Activated T-helper 1 cell treated with anti-CD3 and anti-CD28 coated beads, Interleukin-12 subunit alpha, Interleukin-12 subunit beta, Interleukin-2, Interleukin-4 antibody, amounts not matched to agents 30 ng/mL and 10 ng/mL and 1 ng/mL, durations not matched to agents 14 hours and 24 hours and 36 hours (primary cell): ENCODE data around the gene EID1. TPM values are rescaled to one million over a fixed set of nuclear protein-coding genes. Genes with fewer than 3 reads are reported as not detected.
A peak's percentile ranks its signal among the peaks of the same experiment; 100 is the strongest.

Experiments
- DNase-seq: peaks from one replicate; pipeline ENCODE4 v3.0.0; 2021; ENCODE audit warnings: low spot score
- H3K27ac Mint-ChIP-seq: one replicate; pipeline ENCODE4 v1.8.0; 2021; ENCODE audit warnings: mild to moderate bottlenecking, mixed read lengths
- H3K27me3 Mint-ChIP-seq: one replicate; pipeline ENCODE4 v1.8.0; 2022; ENCODE audit warnings: mild to moderate bottlenecking, moderate library complexity, mixed read lengths; ENCODE audit not compliant: insufficient read depth
- H3K36me3 Mint-ChIP-seq: one replicate; pipeline ENCODE4 v1.8.0; 2021; ENCODE audit warnings: low read depth, mixed read lengths
- H3K4me1 Mint-ChIP-seq: one replicate; pipeline ENCODE4 v1.8.0; 2021; ENCODE audit warnings: low read depth, mixed read lengths
- H3K4me3 Mint-ChIP-seq: one replicate; pipeline ENCODE4 v1.8.0; 2021; ENCODE audit warnings: mild to moderate bottlenecking, moderate library complexity, mixed read lengths
- H3K9me3 Mint-ChIP-seq: one replicate; pipeline ENCODE4 v1.8.0; 2021; ENCODE audit warnings: mixed read lengths
- intact Hi-C: fragments of 100-400 bp; cut with micrococcal nuclease; formaldehyde crosslinking; loops from one replicate; pipeline ENCODE4 v1.15.1; 2024
- total RNA-seq: library from RNA; stranded (reverse); gene quantifications from 2 replicates; pipeline ENCODE4 v1.2.3, GENCODE V29; 2022

The EID1 gene
- total RNA-seq, 1 donor from 2014 or later = 183 TPM

DNA sequence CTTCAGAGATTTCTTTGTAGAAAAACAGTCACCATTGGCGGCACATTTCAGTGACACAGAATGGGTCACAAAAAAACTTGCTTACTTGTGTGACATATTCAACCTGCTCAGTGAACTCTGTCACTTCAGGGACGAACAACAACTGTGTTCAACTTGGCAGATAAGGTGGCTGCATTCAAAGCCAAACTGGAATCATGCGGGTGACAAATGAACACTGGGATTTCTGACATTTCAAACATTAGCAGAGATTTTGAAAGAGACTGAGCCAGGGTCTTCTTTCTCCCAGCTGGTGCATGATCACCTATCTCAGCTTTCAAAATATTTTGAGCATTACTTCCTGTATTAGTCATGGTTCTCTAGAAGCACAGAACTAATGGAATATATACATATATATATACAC lies 1.9 kb upstream of the EID1 start:
- Mint-ChIP-seq H3K36me3 (peaks cover 39% of the 10 kb centered on the region), H3K4me1 (peaks cover 56% of the 10 kb centered on the region), H3K27me3 (no peaks in the 10 kb centered on the region), H3K9me3 (no peaks in the 10 kb centered on the region), H3K27ac (no peak overlapping the region), H3K4me3 (no peak overlapping the region)
- intact Hi-C loops = loop anchor here (2.0 to 5.0 kb wide), 3 partner anchors 544 to 1259 kb away; partner anchors contain the start of genes DTWD1, DUT and FAM227B
- DNase-seq = no peak

DNA sequence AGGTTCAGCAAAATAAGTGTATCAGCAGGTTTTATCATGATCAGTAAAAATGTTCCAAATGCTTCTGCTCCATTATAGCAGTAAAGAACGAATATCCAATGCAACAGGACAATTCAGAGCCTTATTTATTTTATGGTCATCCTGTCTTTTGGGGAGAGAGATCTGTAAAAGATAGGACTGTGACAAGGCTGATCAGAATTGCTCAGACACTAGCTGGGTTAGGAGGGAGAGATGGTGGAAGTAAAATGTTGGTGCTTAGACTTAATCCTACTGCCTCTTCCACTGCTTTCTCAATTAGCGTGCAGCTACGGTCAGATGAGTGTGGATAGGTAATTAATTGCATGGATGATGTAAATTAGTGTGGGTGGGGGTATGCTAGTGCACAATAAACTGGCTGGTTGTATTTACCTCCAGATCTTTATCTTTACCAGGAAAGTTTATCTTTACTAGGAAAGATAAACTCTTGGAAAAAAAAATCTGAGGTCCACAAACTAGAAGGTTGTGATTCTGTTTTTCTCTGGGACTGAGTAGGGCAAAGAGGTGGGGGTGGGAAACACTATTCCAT lies 2.2 kb downstream of the EID1 start:
- Mint-ChIP-seq H3K36me3 (peaks cover 55% of the 10 kb centered on the region), H3K4me1 (peaks cover 63% of the 10 kb centered on the region), H3K27me3 (no peaks in the 10 kb centered on the region), H3K9me3 (no peaks in the 10 kb centered on the region), H3K27ac (peak overlapping the region; percentile 68), H3K4me3 (peak overlapping the region; percentile 99)
- intact Hi-C loops = no loop called here
- DNase-seq = no peak

DNA sequence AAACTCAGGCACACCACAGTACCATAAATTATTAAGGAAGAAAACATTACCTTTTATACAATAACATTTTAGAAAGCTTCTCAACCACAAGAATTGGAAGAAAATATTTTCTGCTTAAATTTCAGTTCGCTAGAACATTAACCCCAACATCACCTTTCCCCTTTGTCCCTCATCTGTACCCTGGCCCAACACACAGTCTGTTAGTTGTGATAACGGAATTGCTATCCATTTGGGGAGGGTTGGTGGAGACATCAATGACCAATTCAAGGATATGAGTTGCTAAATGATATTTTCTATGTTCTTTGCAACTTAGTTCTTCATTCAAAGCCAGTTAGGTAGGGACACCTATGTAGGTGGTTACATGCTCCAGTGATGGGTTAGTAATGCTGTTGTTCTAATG lies 5.8 kb downstream of the EID1 start:
- DNase-seq = no peak
- H3K27me3 Mint-ChIP-seq = no peaks in the 10 kb centered on the region
- intact Hi-C loops = no loop called here
- no peak overlapping the region for H3K4me3 Mint-ChIP-seq
- peaks cover 54% of the 10 kb centered on the region for H3K4me1 Mint-ChIP-seq
- no peaks in the 10 kb centered on the region for H3K9me3 Mint-ChIP-seq
- H3K27ac Mint-ChIP-seq = no peak overlapping the region
- H3K36me3 Mint-ChIP-seq = peaks cover 40% of the 10 kb centered on the region

DNA sequence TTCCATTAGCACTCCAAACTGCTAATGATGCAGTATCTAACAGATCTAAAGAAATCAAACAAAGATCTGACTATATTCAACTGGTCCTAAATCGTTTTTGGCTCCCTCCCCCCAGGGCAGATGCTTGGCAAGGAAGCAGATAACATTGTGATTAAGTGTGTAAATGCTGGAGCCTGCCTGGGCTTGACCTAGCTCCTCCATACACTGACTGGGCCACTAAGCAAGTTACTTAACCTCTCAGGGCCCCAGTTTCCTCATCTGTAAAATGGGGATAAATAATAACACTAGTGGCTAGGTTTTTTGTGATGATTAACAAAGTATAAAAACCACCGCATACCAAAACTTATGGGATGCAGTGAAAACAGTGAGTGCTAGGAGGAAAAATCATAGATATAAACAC lies 9.2 kb downstream of the EID1 start:
- no peak overlapping the region for H3K27ac Mint-ChIP-seq
- DNase-seq = no peak
- intact Hi-C loops = no loop called here
- no peak overlapping the region for H3K4me3 Mint-ChIP-seq
- H3K27me3 Mint-ChIP-seq = no peaks in the 10 kb centered on the region
- H3K36me3 Mint-ChIP-seq = peaks cover 12% of the 10 kb centered on the region
- peaks cover 35% of the 10 kb centered on the region for H3K4me1 Mint-ChIP-seq
- H3K9me3 Mint-ChIP-seq = no peaks in the 10 kb centered on the region

DNA sequence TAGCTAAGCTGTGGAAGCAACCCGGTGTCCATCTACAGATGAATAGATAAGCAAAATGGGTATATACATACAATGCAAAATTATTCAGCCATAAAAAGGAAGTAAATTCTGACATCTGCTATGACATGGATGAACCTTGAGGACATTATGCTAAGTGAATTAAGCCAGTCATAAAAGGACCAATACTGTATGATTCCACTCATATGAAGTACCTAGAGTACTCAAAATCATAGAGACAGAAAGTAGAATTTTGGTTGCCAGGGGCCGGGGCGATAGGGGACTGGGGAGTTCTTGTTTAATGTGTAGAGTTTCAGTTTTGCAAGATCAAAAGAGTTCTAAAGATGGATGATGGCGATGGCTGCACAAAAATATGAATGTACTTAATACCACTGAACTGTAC lies 10.3 kb downstream of the EID1 start:
- peaks cover 28% of the 10 kb centered on the region for H3K4me1 Mint-ChIP-seq
- intact Hi-C loops = loop anchor here (1.0 to 2.0 kb wide), 2 partner anchors 9 to 17 kb away; no protein-coding TSS in a partner anchor
- no peak for DNase-seq
- H3K27ac Mint-ChIP-seq = peak overlapping the region; percentile 57
- no peaks in the 10 kb centered on the region for H3K9me3 Mint-ChIP-seq
- no peak overlapping the region for H3K4me3 Mint-ChIP-seq
- peaks cover 2% of the 10 kb centered on the region for H3K27me3 Mint-ChIP-seq
- H3K36me3 Mint-ChIP-seq = peaks cover 5% of the 10 kb centered on the region

DNA sequence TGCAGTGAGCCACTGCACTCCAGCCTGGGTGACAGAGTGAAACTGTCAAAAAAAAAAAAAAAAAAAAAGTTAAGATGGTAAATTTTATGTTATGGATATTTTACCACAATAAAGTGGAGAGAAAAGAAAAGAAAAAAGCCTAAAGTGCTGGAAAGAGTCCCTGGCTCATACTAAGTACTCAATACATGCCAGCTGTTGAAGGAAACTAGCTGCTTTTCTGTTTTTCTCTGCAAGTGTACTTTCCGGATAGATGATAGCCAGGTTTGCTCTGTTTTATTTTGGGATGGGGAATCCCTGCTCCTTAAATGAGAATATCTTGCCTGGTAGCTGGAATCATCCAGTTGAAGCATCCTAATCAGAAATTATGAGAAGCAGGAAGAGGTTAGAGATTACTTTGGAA lies 10.9 kb downstream of the EID1 start:
- no peak overlapping the region for H3K4me3 Mint-ChIP-seq
- H3K27me3 Mint-ChIP-seq = peaks cover 4% of the 10 kb centered on the region
- H3K27ac Mint-ChIP-seq = no peak overlapping the region
- peaks cover 30% of the 10 kb centered on the region for H3K4me1 Mint-ChIP-seq
- intact Hi-C loops = loop anchor here (1.0 to 2.0 kb wide), 2 partner anchors 8 to 16 kb away; no protein-coding TSS in a partner anchor
- peaks cover 3% of the 10 kb centered on the region for H3K36me3 Mint-ChIP-seq
- DNase-seq = no peak
- no peaks in the 10 kb centered on the region for H3K9me3 Mint-ChIP-seq

DNA sequence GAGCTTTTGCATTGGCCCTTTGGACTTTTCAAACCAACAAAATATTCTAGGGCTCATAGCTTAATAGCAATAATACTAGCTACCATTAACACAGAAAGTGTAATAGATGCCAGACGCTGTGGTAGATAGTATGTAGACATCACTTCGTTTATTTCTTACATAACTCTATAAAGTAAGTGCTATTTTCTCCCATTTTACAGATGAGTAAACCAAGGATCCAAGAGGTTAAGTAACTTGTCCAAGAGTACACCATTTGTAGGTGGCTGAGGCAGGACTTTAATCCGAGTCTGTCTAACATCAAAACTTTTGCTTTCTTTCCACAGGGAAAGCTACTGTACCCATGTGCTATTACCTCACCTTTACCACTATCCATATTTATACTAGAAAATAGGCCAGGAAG lies 12.0 kb downstream of the EID1 start:
- Mint-ChIP-seq H3K4me3 (no peak overlapping the region), H3K27me3 (peaks cover 4% of the 10 kb centered on the region), H3K27ac (no peak overlapping the region), H3K36me3 (peaks cover 2% of the 10 kb centered on the region), H3K4me1 (peaks cover 32% of the 10 kb centered on the region), H3K9me3 (no peaks in the 10 kb centered on the region)
- no peak for DNase-seq
- intact Hi-C loops = loop anchor here (2.0 kb wide), 1 partner anchor 15 kb away; no protein-coding TSS in a partner anchor

DNA sequence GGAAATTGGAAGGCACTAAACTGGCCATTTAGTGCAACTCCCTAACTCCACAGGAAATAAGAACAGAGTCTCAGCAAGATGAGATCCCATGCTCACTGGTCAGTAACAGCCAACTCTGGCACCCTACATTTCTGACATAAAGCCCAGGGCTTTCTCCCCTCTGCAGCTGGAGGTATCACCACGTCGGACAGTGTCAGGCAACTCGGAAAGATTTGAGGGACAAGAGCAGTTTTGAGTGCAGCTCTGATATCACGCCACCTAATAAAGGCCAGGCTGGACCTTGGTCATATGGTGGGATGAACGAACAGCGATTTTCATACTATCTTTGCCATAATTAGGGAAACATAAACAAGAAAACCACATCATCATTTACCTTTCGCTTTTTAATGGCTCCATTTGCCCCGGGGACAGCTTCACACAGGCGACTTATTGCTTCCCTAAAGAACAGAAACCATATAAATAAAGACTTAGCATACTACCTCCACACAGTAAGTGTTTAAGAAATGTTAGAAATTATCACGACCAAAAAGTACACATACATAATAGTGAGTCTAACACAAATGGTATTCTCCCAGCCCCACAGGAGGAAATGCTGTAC lies 12.5 kb downstream of the EID1 start:
- intact Hi-C loops = no loop called here
- Mint-ChIP-seq H3K9me3 (no peaks in the 10 kb centered on the region), H3K4me1 (peaks cover 30% of the 10 kb centered on the region), H3K27ac (no peak overlapping the region), H3K36me3 (peaks cover 2% of the 10 kb centered on the region), H3K4me3 (no peak overlapping the region), H3K27me3 (peaks cover 4% of the 10 kb centered on the region)
- no peak for DNase-seq

DNA sequence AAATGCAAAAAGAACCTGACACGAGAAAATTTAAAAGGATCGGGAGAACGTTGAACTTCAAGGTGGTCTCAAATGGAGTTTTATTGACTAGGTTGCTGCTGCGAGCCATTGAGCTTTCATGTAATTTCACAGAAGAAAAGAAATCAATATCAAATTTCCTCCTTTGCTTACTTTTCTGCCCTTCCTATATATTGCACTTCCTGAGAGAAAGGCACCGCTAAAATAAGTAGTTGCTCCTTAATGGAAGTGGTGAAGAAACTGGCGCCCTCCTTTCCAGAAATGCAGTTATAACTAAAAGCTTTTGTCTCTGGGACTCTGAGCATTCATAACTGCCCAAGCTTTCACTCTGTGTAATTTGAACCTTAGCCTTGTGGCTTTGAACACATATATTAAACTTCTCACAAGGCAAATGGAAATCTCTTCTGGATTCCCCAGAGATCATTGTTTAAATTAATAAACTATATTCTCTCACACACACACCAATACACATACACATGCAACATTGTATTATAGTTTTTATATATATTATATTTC lies 13.4 kb downstream of the EID1 start:
- Mint-ChIP-seq H3K4me1 (peaks cover 30% of the 10 kb centered on the region), H3K27me3 (peaks cover 4% of the 10 kb centered on the region), H3K36me3 (peaks cover 2% of the 10 kb centered on the region), H3K4me3 (no peak overlapping the region), H3K27ac (no peak overlapping the region), H3K9me3 (no peaks in the 10 kb centered on the region)
- DNase-seq = no peak
- intact Hi-C loops = no loop called here

DNA sequence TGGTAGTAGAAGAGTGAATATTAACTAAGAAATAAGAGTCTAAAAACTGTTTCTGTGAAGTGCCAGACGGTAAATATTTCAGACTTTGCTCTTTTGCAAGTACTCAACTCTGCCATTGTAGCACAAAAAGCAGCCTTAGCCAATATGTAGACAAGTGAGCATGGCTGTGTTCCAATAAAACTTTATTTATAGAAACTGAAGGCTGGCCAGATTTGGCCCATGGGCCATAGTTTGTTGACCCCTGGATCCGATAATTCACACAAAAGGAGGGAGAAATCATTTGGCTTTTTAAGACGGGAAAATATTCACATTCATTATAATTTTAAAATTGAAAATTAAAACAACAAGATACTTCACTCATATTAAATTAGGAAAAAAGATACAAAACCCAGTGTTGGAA lies 15.4 kb downstream of the EID1 start:
- no peak overlapping the region for H3K27ac Mint-ChIP-seq
- H3K4me3 Mint-ChIP-seq = no peak overlapping the region
- H3K27me3 Mint-ChIP-seq = peaks cover 5% of the 10 kb centered on the region
- peaks cover 2% of the 10 kb centered on the region for H3K36me3 Mint-ChIP-seq
- intact Hi-C loops = no loop called here
- H3K4me1 Mint-ChIP-seq = peaks cover 36% of the 10 kb centered on the region
- no peaks in the 10 kb centered on the region for H3K9me3 Mint-ChIP-seq
- no peak for DNase-seq

DNA sequence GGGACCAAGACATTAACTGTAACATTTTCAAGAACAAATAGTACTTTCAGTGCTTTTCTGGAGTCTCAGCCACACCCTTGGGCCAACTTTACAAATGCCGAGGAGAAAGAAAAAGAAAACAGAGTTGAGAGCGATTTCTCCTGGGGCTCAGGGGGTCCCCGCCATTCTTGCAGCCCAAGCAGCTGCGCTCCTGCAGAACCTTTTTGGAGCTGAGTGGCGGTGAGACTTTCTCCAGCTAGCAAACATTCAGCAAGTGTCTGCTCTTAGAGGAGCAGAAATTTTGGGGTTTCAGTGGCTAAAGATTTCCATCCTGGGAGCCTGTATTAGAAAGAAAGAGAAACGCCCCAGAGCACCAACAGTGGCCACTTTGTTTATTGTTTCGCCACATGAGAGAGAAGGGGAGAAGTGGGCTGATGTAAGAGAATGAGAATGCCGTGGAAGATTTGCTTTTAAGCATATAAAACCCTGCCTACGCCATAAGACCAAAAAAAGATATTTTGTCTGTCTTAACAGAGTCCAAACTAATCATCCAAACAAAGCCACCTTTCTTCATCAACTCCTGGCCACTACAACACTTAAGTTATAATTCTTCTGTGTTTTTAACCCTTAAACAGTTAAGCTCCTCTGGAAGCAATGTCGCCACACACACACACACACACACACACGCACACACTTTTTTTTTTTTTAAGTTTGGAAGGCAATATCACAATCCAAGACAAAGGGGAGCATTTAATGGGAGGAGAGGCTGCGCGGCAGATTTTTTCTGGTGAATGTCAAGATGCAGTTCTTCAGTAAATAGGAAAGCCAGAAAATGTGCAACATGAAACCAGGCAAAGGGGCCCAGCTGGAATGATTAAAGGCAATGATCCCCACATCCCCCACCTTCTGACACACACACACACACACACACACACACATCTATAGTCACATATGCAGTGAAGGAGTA lies 19.2 kb downstream of the EID1 start:
- H3K4me1 Mint-ChIP-seq = peaks cover 33% of the 10 kb centered on the region
- peaks cover 5% of the 10 kb centered on the region for H3K27me3 Mint-ChIP-seq
- H3K36me3 Mint-ChIP-seq = peaks cover 5% of the 10 kb centered on the region
- H3K4me3 Mint-ChIP-seq = peak overlapping the region; percentile 35
- no peak for DNase-seq
- intact Hi-C loops = loop anchor here (1.0 to 5.0 kb wide), 3 partner anchors 9 to 50 kb away; no protein-coding TSS in a partner anchor
- H3K9me3 Mint-ChIP-seq = no peaks in the 10 kb centered on the region
- H3K27ac Mint-ChIP-seq = peak overlapping the region; percentile 74

DNA sequence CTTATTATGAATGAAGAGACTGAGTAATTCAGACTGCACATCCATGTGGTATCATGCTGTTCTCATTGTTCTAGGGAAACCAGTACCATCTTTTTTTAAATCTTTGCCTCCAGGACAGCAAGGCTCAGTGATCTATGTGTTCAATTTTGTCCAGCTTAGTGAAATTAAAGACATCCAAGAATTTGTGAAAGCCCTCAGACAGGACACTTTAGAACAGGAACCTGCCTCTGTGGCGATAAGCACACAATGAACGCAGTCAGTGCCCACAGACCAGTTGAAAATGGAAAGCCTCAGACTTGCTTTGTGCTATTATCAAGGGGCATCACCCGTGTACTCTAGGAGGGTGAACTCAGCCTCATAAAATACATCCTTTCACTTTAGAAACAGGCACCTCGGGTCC lies 20.1 kb downstream of the EID1 start:
- H3K27me3 Mint-ChIP-seq = peaks cover 4% of the 10 kb centered on the region
- peak overlapping the region; percentile 27 for H3K27ac Mint-ChIP-seq
- peaks cover 33% of the 10 kb centered on the region for H3K4me1 Mint-ChIP-seq
- DNase-seq = no peak
- intact Hi-C loops = loop anchor here (5.0 kb wide), 1 partner anchor 49 kb away; no protein-coding TSS in a partner anchor
- no peaks in the 10 kb centered on the region for H3K9me3 Mint-ChIP-seq
- peak overlapping the region; percentile 25 for H3K4me3 Mint-ChIP-seq
- H3K36me3 Mint-ChIP-seq = peaks cover 5% of the 10 kb centered on the region
